H54 (cell line): ENCODE measurements around the gene RASIP1.

Source experiments
- DNase-seq: peaks from one replicate; pipeline ENCODE4 v3.0.0; 2011; ENCODE audit warnings: low spot score, mixed read lengths; ENCODE audit not compliant: insufficient read length
- FAIRE-seq: peaks from 3 replicates; lab custom pipeline; 2011; peaks lifted over from hg19 to GRCh38; lab: Jason Lieb, UNC
- POLR2A ChIP-seq: IDR thresholded peaks from 2 replicates; pipeline ENCODE4 v1.6.1; 2011; ENCODE audit warnings: low read depth, mild to moderate bottlenecking, low read length

The RASIP1 gene

DNA sequence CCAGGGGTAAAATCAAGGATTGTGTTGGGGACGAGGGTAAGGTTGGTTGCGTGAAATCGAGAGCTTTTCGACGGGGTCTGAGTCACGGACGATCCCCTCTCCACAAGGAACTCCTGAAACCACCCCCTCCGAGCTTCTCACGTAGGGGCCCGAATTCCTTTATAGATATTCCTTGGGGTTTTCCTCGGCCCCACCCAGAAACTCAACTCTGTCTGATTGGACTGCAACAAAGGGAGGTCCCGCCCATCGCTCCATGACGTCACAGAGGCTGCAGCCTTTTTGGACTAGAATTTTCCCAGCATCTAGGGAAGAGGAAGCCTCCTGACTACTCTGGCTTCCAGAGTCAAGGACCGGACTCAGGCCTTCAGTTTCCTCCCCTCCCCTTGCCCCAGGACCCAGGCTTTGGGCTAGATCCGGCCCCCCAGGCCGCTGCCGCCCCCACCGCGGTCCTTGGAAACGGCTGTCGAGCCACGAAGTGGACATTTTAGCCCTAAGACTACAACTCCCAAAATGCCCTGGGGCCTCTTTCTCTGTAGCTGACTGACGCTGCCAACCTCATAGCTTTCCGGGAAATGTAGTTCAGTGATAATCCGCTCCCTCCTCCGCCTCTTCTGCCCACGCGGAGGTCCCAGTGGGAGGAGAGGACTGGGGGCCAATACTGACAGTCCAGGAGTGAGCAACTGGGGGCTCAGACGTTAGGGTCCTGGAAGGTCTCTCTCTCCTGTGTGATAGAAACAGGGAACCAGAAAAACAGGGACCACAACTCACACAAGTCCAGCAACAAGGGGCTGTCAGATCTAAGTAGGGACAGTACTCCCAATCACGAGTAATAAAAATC lies 6.5 kb upstream of the RASIP1 start, which contains the start of gene IZUMO1:
IZUMO1 (minus strand) TSS at position 172 of the 838 bp plus-strand sequence. CDS start 1,050 bp downstream, outside the sequence.
- FAIRE-seq, result peak; percentile 52
- DNase-seq, result peak; percentile 87
- TF ChIP-seq POLR2A, result no peak

DNA sequence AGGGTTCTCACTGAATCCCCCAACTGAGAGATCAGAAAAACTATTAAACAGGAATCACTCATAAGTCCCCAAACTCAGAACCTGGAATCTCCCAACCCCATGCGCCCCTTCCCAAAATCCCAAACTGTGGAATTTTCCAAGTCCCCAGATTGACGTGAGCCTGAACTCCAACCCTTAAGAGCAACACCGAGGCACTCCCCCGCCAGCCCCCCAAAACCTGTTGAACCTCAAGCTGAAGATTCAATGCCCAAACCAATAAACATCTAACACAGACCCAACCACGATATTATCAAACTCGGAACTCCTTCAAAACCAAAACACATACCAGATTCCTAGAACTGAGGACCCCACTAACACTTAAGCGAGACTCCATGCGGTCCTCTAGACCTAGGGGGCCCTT lies 5.7 kb upstream of the RASIP1 start:
- DNase-seq (no peak), FAIRE-seq (no peak)
- TF ChIP-seq POLR2A, result no peak

DNA sequence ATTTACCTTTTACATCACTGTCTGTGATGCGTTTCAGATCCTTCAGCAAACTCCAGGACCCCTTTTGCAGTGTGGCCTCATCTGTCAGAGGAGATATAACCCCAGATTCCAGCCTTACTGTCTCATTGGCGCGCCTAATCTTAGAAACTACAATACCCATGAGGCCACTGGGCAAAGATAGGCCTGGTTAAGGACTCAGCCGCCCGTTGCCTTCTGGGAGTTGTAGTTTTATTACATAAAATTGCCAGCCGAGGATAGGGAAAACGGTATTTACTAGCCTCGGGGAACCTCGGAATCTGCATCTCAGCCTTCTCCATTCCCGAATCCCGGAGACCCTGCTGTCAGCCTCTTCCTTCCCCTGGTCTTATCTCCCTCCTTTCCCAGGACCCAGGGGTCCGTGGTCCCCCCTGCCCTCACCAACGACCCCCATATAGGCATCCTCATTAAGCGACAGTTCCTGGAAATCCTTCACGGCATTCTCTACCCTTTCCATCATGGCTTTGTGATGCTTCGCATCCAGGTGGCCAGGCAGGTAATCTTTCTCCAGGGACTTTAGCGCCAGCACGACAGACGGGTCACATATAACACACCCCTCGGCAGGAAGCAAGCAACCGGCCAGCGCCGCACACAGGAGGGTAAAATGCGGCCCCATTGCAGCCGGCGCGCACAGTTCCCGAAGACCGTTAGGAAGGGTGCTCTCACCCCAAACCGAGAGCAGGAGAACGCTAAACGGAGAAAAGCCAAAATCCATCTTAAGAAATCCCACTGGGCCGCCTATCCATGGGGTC lies 5.0 kb upstream of the RASIP1 start:
- FAIRE-seq (no peak), DNase-seq (no peak)
- no peak for TF ChIP-seq POLR2A

DNA sequence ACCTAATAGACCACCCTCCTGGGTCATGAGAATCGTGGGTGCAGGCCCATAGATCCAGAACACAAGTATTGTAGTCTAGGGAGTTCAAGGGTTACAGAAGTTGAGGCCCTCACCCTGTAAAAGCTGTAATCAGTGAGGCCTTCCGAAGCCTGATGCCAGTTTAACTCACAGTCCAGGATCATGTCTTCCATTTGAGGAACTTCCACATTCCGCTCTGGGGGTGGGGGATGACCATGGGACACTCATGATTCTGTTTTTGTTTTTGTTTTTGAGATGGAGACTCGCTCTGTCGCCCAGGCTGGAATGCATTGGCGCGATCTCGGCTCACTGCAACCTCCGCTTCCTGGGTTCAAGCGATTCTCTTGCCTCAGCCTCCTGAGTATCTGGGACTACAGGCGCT lies 1.7 kb upstream of the RASIP1 start:
- FAIRE-seq, result no peak
- no peak for DNase-seq
- no peak for TF ChIP-seq POLR2A

DNA sequence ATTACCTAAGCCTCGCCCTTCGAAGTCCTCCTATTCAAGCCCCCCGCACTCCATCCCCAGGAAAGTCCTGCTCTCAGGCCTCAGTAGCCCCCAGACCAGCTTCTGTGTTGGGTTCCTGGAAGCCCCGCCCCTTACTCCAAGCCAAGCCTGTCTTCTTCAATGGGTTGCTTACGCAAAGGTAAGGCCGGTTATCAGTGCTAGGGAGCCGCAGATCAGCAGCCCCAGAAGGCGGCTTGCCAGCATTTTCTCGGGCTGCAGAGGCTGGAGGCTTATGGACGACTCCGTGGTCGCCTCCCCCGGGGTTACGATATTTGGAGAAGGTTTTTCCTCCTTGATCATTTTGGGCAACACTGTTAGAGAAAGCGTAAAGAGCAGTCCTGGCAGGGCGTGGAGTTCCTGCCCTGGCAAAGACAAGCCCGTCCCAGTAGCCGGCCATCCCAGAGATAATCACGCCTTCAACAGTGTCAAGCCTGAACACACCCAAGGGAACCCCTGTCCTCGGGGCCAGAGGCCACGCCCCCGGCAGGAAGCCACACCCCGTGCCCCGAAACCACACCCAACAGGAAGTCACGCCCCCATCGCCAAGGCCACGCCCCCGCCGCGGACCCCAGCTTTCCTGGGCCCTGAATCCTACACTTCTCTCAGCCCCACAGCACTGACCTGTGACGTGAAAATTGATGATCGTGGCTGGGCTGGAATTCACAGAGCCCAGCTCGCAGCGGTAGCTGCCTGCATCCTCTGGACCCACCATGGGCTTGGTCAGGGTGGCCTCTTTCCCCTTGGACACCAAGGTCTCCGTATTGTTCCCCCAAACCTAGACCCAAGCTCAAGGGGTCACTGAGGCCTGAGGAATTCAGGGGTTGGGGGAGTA lies 954 bp upstream of the RASIP1 start:
- FAIRE-seq (no peak), DNase-seq (no peak)
- no peak for TF ChIP-seq POLR2A

DNA sequence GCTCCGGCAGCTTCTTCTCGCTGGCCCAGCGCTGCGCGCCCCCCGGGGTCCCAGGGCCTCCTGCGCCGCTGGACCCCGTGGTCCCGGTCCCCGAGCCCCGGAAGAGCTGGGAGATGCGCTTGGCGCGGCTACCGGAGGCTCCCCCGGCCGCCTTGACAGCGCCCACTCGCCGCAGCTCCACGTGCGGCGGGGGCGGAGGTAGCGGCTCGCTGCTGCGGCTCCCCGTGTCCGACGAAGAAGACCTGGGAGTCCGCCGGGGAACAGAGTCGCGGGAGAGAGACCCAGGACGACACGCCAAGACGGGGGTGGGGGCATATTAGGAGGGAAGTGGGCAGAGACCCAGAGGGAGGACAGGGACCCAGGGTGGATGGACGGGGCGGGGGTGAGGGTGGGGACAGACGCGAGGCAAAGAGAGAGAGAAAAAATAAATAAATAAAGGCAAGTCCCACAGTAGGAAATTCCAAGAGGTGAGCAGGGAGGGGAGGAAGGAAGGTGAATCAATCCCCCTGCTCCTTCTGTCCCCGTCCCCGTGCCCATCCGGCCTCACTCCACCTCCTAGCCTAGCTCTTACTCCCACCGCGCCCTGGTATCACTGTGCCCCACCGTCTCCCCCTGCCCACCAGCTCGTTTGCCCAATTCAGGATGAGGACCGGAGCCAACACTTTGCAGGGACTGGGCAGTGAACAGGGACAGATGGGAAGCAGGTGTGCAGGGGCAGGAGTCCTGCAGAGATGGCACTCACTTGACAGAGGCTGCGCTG lies 826 bp downstream of the RASIP1 start:
- TF ChIP-seq POLR2A, result no peak
- FAIRE-seq, result no peak
- no peak for DNase-seq

DNA sequence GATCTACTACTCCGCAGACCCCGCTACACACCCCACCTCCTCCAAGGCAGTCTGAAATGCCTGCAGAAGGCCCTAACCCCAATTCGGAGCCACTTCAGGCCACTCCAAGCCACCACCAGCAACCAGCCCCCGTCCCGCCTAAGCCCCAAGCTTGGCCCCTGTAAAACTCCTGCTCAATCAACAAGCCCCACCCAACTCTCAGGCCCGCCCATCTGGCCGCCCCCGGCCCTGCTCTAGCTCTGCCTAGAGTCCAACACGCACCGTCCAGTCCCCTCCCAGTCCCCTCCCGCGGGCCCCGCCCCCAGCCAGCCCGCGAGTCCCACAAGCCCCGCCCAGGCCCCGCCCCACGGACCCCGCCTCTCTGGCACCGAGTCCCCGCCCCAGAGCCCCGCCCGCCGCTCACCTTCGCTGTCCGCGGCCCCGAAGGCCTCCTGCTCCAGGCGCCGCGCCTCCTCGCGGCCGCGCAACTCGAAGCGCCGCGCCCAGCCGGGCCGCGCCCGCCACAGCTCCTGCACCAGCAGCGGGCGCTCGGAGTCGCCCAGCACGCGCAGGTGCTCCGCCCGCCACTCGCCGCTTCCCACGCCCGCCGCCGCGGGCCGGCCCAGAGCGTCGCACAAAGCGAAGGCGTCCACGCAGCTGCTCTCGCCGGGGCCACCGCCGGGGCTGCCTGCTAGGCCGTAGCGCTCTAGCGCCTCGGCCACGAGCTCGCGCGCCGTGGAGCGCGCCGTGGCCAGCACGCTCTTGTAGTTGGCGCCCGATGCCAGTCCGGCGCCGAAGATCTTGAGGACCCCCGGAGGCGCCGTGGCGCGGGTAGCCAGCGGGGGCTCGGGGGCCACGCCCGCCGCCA lies 1.6 kb downstream of the RASIP1 start:
- no peak for TF ChIP-seq POLR2A
- FAIRE-seq (no peak), DNase-seq (peak; percentile 85)

DNA sequence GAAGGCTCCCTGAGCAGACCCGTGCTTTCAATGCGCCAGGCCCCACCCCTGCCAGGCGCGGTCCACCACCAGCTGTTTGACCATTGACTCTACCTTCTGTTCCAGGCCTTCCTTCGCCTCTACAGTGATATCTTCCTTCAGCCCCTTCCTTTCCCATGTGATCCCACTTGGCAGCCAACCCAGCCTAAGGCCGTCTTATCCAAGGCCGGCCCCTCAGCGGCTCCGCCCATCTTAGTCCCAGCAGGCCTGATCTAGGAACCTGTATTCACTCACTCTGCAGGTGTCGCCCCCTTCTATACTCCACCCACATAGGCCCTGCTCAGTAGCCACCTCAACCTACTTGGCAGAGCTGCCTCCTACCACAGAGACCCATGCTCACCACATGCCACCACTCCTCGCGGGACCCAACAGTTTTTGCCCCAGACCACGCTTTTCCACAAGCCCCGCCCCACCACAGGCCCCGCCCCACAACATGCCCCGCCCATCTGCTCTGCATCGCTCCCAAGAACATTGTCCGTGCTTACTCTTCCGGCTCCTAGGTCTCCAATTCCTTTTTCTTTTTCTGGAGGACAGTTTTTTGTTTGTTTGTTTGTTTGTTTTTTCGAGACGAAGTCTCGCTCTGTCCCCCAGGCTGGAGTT lies 2.9 kb downstream of the RASIP1 start:
- no peak for TF ChIP-seq POLR2A
- DNase-seq (no peak), FAIRE-seq (no peak)

DNA sequence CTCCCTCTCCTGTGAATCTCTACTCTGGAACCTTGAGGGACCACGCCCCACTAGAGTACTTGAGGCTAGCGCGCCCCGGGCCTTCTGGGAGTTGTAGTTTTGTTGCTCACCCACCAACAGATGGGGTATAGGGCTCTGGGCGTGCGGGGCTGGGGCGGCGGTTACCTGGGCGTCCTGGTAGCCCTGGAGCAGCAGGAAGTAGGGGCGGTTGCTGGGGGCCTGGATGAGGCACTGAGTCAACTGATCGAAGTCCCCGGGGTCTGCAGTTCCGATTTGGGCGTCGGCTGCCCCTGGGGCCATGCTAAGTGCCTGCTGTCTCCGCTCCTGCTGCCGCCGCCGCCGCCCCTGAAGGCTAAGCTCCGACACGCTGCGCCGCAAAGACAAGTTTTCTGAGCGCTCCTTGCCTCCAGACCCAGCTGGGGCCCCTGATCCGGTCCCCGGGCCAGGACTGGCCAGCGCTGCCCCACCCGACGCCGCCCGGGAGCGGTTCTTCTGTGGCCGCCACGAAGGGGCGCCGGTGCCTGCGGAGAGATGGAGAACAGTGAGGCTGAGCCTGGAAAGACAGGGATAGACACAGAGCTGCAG lies 5.3 kb downstream of the RASIP1 start:
- no peak for TF ChIP-seq POLR2A
- DNase-seq, result no peak
- FAIRE-seq, result no peak

DNA sequence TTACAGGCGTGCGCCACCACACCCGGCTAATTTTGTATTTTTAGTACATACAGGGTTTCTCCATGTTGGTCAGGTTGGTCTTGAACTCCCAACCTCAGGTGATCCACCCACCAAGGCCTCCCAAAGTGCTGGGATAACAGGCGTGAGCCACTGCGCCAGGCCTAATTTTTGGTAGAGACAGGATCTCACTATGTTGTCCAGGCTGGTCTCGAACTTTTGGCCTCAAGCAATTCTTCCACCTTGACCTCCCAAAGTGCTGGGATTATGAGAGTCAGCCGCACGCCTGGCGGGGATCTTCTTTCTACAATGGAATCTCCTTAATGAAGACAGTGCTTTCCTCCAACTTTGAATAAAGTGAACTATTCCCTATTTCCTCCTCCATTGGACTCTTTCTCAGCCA lies 5.8 kb downstream of the RASIP1 start:
- DNase-seq (no peak), FAIRE-seq (no peak)
- TF ChIP-seq POLR2A, result no peak

DNA sequence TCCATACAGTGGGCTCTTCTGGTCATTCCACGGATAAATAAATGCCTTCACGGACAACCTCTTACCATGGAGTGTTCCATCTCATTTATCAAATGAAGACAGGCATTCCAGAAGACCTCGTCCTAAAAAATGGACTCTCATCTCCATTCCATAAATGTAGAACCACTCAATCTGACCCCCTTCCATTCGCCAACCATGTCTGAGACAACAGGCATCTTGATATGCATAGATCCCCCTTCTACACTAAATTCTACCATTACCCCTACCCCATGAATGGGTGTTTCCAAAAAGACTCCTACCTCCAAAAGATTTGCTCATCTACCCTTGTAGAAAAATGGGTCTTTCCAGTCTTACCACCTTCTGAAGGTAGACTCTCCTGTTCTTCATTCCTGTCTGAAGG lies 9.0 kb downstream of the RASIP1 start:
- DNase-seq (no peak), FAIRE-seq (no peak)
- no peak for TF ChIP-seq POLR2A
